ENCODE data around the gene DCAF4.

DNA sequence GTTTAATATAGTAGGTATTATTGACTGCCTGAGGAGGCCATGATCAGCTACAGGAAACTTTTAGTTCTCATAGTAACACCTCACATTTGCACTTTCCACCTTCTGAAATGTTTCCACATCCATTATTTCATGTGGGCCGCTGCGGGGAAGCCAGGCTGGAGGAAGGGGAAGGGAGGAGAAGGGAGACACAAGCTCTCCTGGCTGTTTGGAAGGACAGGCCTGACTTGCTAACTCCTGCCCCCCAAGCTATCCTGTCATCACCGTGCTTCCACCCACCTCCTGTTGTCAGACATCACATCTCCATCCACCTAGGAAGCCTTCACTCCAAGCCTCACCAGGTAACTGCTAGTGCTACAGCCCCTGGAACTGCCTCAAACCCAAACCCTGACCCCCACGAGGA lies 41.9 kb upstream of the DCAF4 start:
- TF ChIP-seq, protein P1, sequence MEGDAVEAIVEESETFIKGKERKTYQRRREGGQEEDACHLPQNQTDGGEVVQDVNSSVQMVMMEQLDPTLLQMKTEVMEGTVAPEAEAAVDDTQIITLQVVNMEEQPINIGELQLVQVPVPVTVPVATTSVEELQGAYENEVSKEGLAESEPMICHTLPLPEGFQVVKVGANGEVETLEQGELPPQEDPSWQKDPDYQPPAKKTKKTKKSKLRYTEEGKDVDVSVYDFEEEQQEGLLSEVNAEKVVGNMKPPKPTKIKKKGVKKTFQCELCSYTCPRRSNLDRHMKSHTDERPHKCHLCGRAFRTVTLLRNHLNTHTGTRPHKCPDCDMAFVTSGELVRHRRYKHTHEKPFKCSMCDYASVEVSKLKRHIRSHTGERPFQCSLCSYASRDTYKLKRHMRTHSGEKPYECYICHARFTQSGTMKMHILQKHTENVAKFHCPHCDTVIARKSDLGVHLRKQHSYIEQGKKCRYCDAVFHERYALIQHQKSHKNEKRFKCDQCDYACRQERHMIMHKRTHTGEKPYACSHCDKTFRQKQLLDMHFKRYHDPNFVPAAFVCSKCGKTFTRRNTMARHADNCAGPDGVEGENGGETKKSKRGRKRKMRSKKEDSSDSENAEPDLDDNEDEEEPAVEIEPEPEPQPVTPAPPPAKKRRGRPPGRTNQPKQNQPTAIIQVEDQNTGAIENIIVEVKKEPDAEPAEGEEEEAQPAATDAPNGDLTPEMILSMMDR (IDR thresholded peaks at IDR 0.05; ENCODE audit: low read depth, low read length), result no peak
- TF ChIP-seq POLR2A (IDR thresholded peaks at IDR 0.05; ENCODE audit: extremely low read depth, insufficient read length) (no peak), MYC (IDR thresholded peaks at IDR 0.05; ENCODE audit: low read depth, low read length) (no peak)
- TF ChIP-seq, protein P2, sequence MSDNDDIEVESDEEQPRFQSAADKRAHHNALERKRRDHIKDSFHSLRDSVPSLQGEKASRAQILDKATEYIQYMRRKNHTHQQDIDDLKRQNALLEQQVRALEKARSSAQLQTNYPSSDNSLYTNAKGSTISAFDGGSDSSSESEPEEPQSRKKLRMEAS (IDR thresholded peaks at IDR 0.05; ENCODE audit: low read depth, low read length), result no peak

Data from NB4 (cell line).